ENCODE results near the gene LCE3D. TPM values are rescaled to one million over a fixed set of nuclear protein-coding genes. Genes with fewer than 3 reads are reported as not detected.

Gene LCE3D
- total and polyA plus RNA-seq, 4 donors: not detected

- H3K4me3 ChIP-seq (ENCODE audit: low read depth in 1 of 3, low read length in 3 of 3): no peak overlapping the region
- H3K4me1 ChIP-seq (ENCODE audit: control insufficient read depth in 4 of 4, insufficient read depth in 4 of 4, low read length in 3 of 4): no peaks in the 10 kb centered on the region
- H3K27me3 ChIP-seq (ENCODE audit: control insufficient read depth in 4 of 4, insufficient read depth in 4 of 4, low read length in 3 of 4): no peaks in the 10 kb centered on the region
- H3K9me3 ChIP-seq (ENCODE audit: control insufficient read depth in 4 of 4, low read length in 3 of 4): no peaks in the 10 kb centered on the region
- no peak overlapping the region for H3K9ac ChIP-seq (ENCODE audit: low read depth in 1 of 2, low read length in 2 of 2)
- DNase-seq (ENCODE audit: low spot score): no peak
- WGBS: 43% methylated on average over 4 of the region's 4 CpGs
- no peaks in the 10 kb centered on the region for H3K36me3 ChIP-seq (ENCODE audit: control insufficient read depth in 4 of 4, insufficient read depth in 3 of 4, low read depth in 1 of 4, low read length in 3 of 4)
- H3K27ac ChIP-seq (ENCODE audit: low read depth in 1 of 2, low read length in 2 of 2): no peak overlapping the region
- TF ChIP-seq REST (IDR thresholded peaks at IDR 0.05) (no peak), ATF3 (IDR thresholded peaks at IDR 0.05) (no peak), NR2F2 (IDR thresholded peaks at IDR 0.05) (no peak), JUND (IDR thresholded peaks at IDR 0.05) (no peak), TAF1 (conservative IDR thresholded peaks at IDR 0.05) (no peak), YY1 (IDR thresholded peaks at IDR 0.05) (no peak), MAX (IDR thresholded peaks at IDR 0.05) (no peak), CTCF (IDR thresholded peaks at IDR 0.05; ENCODE audit: low read depth, low read length, missing input control) (no peak), ZBTB33 (IDR thresholded peaks at IDR 0.05) (no peak), HNF4G (IDR thresholded peaks at IDR 0.05) (no peak), GABPA (IDR thresholded peaks at IDR 0.05 in 1 of 2, conservative IDR thresholded peaks at IDR 0.05 in 1 of 2) (no peak), EGR1 (IDR thresholded peaks at IDR 0.05; ENCODE audit: low read depth in 2 of 2) (no peak), FOXA1 (IDR thresholded peaks at IDR 0.05) (no peak), RXRA (IDR thresholded peaks at IDR 0.05) (no peak), SP1 (IDR thresholded peaks at IDR 0.05) (no peak)
Observed at GRCh38 chr1:152543820-152544219, 36.5 kb downstream of the LCE3D start.

- DNase-seq (ENCODE audit: low spot score): no peak
- no peaks in the 10 kb centered on the region for H3K36me3 ChIP-seq (ENCODE audit: control insufficient read depth in 4 of 4, insufficient read depth in 3 of 4, low read depth in 1 of 4, low read length in 3 of 4)
- no peak overlapping the region for H3K9ac ChIP-seq (ENCODE audit: low read depth in 1 of 2, low read length in 2 of 2)
- WGBS: 59% methylated on average over 2 of the region's 2 CpGs
- TF ChIP-seq ATF3 (IDR thresholded peaks at IDR 0.05) (no peak), EGR1 (IDR thresholded peaks at IDR 0.05; ENCODE audit: low read depth in 2 of 2) (no peak), SP1 (IDR thresholded peaks at IDR 0.05) (no peak), JUND (IDR thresholded peaks at IDR 0.05) (no peak), FOXA1 (IDR thresholded peaks at IDR 0.05) (no peak), YY1 (IDR thresholded peaks at IDR 0.05) (no peak), HNF4G (IDR thresholded peaks at IDR 0.05) (no peak), FOXA2 (IDR thresholded peaks at IDR 0.05) (no peak)
- H3K9me3 ChIP-seq (ENCODE audit: control insufficient read depth in 4 of 4, low read length in 3 of 4): no peaks in the 10 kb centered on the region
- no peaks in the 10 kb centered on the region for H3K27me3 ChIP-seq (ENCODE audit: control insufficient read depth in 4 of 4, insufficient read depth in 4 of 4, low read length in 3 of 4)
- no peaks in the 10 kb centered on the region for H3K4me1 ChIP-seq (ENCODE audit: control insufficient read depth in 4 of 4, insufficient read depth in 4 of 4, low read length in 3 of 4)
- H3K4me3 ChIP-seq (ENCODE audit: low read depth in 1 of 3, low read length in 3 of 3): no peak overlapping the region
- H3K27ac ChIP-seq (ENCODE audit: low read depth in 1 of 2, low read length in 2 of 2): no peak overlapping the region
Observed at GRCh38 chr1:152539901-152540300, 40.4 kb downstream of the LCE3D start.

All from liver (tissue), 9 donors.